ENCODE data around the gene PCNX2.

The PCNX2 gene

DNA sequence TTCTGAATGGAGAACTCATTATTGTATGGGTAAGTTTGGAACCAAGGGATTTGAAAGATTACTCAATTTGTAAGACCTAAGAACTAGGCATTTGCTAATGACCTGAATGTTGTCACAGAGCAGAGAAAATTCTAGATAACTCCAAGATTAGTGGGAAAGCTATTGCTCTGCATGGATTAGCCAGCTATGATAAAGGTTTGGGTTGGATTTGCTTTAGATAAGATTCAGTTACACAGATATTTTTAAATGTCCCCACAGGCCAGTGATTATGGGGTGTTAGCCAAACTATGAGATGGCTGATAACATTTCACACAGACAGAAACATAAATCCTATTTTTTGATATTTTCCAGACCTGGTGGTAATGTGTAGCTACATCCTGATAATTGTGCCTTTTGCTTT, 256.9 kb downstream of the PCNX2 start:
- TF ChIP-seq FOXP2 (optimal IDR thresholded peaks at IDR 0.05; ENCODE audit: borderline replicate concordance, extremely low read depth, extremely low read length, insufficient read depth) = no peak

DNA sequence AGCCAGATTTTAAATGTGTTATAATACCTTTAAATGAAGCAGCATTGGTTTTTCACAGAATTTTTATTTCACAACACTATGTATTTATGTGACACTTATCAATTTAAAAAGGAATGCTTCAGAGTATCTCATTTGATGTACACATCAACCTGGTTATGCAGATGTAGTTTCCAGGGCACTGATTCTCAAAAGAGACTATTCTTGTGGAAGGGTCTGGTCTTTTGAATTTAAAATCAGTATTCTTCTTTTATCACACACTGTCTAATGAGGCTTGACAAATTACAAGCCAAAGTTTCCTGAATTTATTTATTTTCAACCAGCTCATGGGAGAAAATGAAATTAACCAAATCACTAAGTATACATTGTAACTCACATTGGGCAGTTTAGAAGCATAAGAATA, 257.7 kb downstream of the PCNX2 start:
- TF ChIP-seq SIN3A (IDR thresholded peaks at IDR 0.05; ENCODE audit: borderline replicate concordance, insufficient read depth, low read length) (no peak), POLR2AphosphoS5 (IDR thresholded peaks at IDR 0.05; ENCODE audit: low read depth, low read length) (no peak), TAF1 (IDR thresholded peaks at IDR 0.05; ENCODE audit: borderline replicate concordance, insufficient read depth, low read length) (no peak), FOXP2 (optimal IDR thresholded peaks at IDR 0.05; ENCODE audit: borderline replicate concordance, extremely low read depth, extremely low read length, insufficient read depth) (no peak)
- TF ChIP-seq, protein P1, sequence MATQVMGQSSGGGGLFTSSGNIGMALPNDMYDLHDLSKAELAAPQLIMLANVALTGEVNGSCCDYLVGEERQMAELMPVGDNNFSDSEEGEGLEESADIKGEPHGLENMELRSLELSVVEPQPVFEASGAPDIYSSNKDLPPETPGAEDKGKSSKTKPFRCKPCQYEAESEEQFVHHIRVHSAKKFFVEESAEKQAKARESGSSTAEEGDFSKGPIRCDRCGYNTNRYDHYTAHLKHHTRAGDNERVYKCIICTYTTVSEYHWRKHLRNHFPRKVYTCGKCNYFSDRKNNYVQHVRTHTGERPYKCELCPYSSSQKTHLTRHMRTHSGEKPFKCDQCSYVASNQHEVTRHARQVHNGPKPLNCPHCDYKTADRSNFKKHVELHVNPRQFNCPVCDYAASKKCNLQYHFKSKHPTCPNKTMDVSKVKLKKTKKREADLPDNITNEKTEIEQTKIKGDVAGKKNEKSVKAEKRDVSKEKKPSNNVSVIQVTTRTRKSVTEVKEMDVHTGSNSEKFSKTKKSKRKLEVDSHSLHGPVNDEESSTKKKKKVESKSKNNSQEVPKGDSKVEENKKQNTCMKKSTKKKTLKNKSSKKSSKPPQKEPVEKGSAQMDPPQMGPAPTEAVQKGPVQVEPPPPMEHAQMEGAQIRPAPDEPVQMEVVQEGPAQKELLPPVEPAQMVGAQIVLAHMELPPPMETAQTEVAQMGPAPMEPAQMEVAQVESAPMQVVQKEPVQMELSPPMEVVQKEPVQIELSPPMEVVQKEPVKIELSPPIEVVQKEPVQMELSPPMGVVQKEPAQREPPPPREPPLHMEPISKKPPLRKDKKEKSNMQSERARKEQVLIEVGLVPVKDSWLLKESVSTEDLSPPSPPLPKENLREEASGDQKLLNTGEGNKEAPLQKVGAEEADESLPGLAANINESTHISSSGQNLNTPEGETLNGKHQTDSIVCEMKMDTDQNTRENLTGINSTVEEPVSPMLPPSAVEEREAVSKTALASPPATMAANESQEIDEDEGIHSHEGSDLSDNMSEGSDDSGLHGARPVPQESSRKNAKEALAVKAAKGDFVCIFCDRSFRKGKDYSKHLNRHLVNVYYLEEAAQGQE (IDR thresholded peaks at IDR 0.05; ENCODE audit: insufficient read depth in 1 of 2, low read depth in 2 of 2, low read length in 2 of 2) = no peak

DNA sequence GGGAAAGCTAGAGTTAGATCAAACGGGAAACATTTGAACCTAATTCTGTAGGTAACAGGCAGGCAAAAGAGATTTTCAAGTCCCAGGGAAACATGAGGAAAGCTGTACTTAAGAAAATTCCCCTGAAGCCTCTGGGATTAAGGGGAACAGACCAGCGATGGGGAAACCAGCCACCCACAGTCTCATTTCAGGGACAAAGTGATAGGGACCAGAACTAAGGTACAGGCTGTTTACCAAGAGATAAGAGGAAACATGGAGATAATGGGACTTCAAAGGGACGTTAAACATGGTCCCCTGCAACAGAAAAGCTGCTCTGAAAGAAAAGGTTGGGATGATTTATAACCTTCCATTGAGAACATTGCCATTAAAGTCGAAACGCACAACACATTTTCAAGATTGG, 260.7 kb downstream of the PCNX2 start:
- TF ChIP-seq POLR2AphosphoS5 (IDR thresholded peaks at IDR 0.05; ENCODE audit: low read depth, low read length) (no peak), SIN3A (IDR thresholded peaks at IDR 0.05; ENCODE audit: borderline replicate concordance, insufficient read depth, low read length) (no peak), TAF1 (IDR thresholded peaks at IDR 0.05; ENCODE audit: borderline replicate concordance, insufficient read depth, low read length) (no peak), FOXP2 (optimal IDR thresholded peaks at IDR 0.05; ENCODE audit: borderline replicate concordance, extremely low read depth, extremely low read length, insufficient read depth) (no peak)
- TF ChIP-seq, protein P1 (IDR thresholded peaks at IDR 0.05; ENCODE audit: insufficient read depth in 1 of 2, low read depth in 2 of 2, low read length in 2 of 2) = no peak

DNA sequence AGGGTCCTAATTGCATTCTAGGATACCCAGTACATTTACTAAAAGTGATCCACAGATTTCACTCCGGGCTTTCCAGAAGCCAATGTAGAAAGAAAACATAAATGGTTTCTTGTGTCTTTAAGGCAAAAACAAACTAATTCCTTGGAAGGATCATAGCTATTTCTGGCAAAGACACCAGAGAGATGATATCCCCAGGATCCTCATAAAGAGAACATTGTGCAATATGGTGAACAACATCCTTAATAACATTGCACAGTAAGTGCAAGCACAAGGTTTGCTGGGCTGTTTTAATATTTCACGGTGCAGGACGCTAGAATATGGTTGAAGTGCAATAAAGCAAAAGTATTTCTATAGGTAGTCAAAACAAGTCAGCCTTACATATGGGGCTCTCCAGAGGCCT, 262.2 kb downstream of the PCNX2 start:
- TF ChIP-seq POLR2AphosphoS5 (IDR thresholded peaks at IDR 0.05; ENCODE audit: low read depth, low read length) (no peak), SIN3A (IDR thresholded peaks at IDR 0.05; ENCODE audit: borderline replicate concordance, insufficient read depth, low read length) (no peak), TAF1 (IDR thresholded peaks at IDR 0.05; ENCODE audit: borderline replicate concordance, insufficient read depth, low read length) (no peak), FOXP2 (optimal IDR thresholded peaks at IDR 0.05; ENCODE audit: borderline replicate concordance, extremely low read depth, extremely low read length, insufficient read depth) (no peak)
- TF ChIP-seq, protein P1 (IDR thresholded peaks at IDR 0.05; ENCODE audit: insufficient read depth in 1 of 2, low read depth in 2 of 2, low read length in 2 of 2) = no peak

DNA sequence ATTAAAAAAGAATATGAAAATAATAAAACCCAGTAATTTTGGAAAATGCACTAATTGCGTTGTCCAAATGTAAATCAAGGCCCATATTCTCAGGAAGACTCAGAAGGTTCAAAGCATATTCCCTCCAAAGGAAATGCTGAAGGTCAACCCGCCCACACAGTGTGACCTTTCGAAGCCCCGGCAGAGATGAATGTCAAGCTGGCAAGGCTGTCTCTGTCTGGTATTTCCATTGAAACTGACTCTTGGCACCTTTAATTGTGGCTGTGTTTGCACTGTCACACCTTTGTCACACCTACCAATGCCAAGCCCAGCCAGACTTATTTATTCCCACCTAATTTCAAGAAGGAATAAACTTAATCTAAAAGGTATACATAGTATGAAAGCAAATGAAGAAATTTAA, 262.6 kb downstream of the PCNX2 start:
- no peak for TF ChIP-seq FOXP2 (optimal IDR thresholded peaks at IDR 0.05; ENCODE audit: borderline replicate concordance, extremely low read depth, extremely low read length, insufficient read depth)
- TF ChIP-seq, protein P1 (IDR thresholded peaks at IDR 0.05; ENCODE audit: insufficient read depth in 1 of 2, low read depth in 2 of 2, low read length in 2 of 2) = no peak
- no peak for TF ChIP-seq POLR2AphosphoS5 (IDR thresholded peaks at IDR 0.05; ENCODE audit: low read depth, low read length)
- TF ChIP-seq SIN3A (IDR thresholded peaks at IDR 0.05; ENCODE audit: borderline replicate concordance, insufficient read depth, low read length) = no peak
- TF ChIP-seq TAF1 (IDR thresholded peaks at IDR 0.05; ENCODE audit: borderline replicate concordance, insufficient read depth, low read length) = no peak

Data from PFSK-1 (cell line).